NAMALWA (cell line): ENCODE measurements around the gene ONECUT1.

ENCODE experiments used
- DNase-seq: peaks from one replicate; pipeline ENCODE4 v3.0.0-alpha.2; 2015; ENCODE audit warnings: low spot score

The ONECUT1 gene

GRCh38 chr15:52731732-52732470, 58.2 kb downstream of the ONECUT1 start:
- no peak for DNase-seq

DNA sequence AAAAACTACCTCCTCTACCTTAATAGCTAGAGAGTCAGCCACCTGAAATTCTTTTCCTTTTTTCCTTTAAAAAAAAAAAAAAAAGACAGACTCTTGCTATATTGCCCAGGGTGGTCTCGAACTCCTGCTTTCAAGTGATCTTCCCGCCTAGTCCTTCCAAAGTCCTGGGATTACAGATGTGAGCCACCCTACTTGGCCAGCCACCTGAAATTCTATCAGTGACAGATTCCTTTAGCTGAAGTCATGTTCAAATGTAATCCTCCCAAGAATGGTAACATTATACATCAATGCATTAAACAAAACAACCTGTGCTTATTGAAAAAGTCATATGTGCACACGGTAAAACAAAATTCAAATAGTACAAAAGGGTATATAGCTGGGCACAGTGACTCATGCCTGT, 59.1 kb downstream of the ONECUT1 start:
- DNase-seq = no peak

DNA sequence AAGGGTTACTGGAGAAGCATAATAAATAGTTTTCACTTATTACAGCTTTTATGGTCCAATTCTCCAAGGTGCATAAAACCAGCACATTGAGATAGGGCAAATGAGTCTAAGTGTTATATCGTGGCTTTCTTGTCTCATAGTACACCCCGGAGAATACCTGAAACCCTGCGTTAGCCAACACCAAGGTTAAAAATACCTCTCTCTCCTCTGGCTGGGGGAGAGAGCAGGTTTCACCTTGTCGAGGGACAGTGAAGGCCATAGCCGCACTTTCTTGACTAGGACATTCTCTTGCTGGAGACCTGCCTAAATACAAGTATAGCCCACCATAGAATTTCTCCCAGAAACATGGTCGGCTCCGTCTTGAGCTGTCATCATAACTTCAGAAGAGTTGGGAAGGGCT, 59.5 kb downstream of the ONECUT1 start:
- no peak for DNase-seq

- peak; percentile 93 for DNase-seq
Observed at GRCh38 chr15:52730173-52730572, 60.0 kb downstream of the ONECUT1 start.

- no peak for DNase-seq
Observed at GRCh38 chr15:52728899-52729298, 61.2 kb downstream of the ONECUT1 start.

DNA sequence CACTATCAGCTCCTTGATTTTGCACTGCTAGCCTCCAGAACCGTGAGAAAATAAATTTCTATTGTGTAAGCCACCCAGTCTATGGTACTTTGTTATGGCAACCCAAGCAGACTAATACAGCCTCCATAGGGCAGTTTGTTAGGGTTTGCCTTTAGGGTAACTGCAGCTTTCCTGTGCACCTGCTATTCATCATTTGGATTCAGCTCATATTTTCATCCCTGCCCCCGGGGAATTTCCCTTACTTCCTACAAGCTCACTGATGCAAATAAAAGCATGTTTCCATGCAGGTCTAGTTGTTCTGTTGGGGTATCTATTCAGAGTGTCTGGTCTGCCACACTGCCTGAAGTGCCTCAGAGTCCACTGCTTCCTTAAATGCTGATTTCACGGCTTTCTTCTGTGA, 62.3 kb downstream of the ONECUT1 start:
- peak; percentile 37 for DNase-seq

DNA sequence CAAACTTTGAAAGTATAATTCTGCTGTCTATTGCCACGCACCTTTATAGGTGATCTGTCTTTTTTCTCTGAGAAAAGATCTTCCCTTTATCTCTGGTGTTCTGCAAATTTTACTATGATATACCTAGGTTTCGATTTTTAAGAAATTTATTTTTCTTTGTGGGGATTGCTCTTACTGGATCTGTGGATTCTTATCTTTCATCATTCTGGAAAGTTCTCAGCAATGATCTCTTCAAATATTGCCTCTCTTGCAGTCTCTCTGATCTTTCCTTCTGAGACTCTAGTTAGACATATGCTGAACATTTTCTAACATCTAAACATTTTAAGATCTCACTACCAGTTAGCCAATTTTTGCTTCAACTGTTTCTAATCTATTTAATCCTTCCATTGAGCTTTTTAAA, 63.9 kb downstream of the ONECUT1 start:
- DNase-seq = no peak

DNA sequence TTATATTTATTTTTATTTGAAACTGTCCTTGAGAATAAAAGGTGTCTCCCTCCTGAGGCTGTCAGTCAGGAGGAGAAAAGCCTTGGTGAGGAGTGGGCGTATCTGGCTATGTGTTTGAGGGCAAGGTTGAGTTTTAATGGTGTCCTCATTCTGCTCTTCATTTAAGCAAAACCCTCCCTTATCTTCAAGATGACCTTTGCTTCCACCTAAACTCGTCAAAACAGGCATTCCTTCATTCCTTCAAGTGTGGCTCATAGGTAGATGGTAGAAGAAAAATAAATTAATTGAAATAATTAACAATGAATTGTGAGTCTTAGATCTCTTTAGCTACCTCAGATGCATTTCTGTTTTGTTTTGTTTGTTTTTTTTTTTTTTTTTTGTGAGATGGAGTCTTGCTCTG, 71.6 kb downstream of the ONECUT1 start:
- DNase-seq = no peak

- no peak for DNase-seq
Observed at GRCh38 chr15:52717924-52718323, 72.2 kb downstream of the ONECUT1 start.

- no peak for DNase-seq
Observed at GRCh38 chr15:52717481-52717880, 72.7 kb downstream of the ONECUT1 start.

- DNase-seq = no peak
Observed at GRCh38 chr15:52716536-52716935, 73.6 kb downstream of the ONECUT1 start.

GRCh38 chr15:52715411-52715810, 74.7 kb downstream of the ONECUT1 start:
- no peak for DNase-seq

GRCh38 chr15:52714968-52715367, 75.2 kb downstream of the ONECUT1 start:
- no peak for DNase-seq

- DNase-seq = no peak
Observed at GRCh38 chr15:52710708-52711389, 79.3 kb downstream of the ONECUT1 start.

GRCh38 chr15:52710050-52710707, 80.0 kb downstream of the ONECUT1 start:
- peak; percentile 50 for DNase-seq

GRCh38 chr15:52709187-52709981, 80.8 kb downstream of the ONECUT1 start:
- DNase-seq = peak; percentile 87
